Measurements from ENCODE around the gene ZNF385B. TPM values are rescaled to one million over a fixed set of nuclear protein-coding genes. Genes with fewer than 3 reads are reported as not detected.

ZNF385B gene
- total and polyA plus RNA-seq, 10 of the 15 experiments (the other 5 are each of a cell fraction or from before 2014, with no cell fraction given) = not detected

GRCh38 chr2:179825494-179825893, 35.9 kb downstream of the ZNF385B start:
- H3K4me3 ChIP-seq = no peak overlapping the region
- RAD21 ChIA-PET (ENCODE audit: unreplicated experiment) = no interaction called here
- no TSS peak for BruUV-seq (replicated peaks)

More at GRCh38 chr2:179825494-179825893, 35.9 kb downstream of the ZNF385B start:
- no peak for DNase-seq (ENCODE audit: low read depth, low spot score)
- peak; percentile 63 for ATAC-seq
- H3K36me3 ChIP-seq (ENCODE audit: control insufficient read depth in 2 of 2, insufficient read depth in 2 of 2, low read length in 1 of 2) = no peaks in the 10 kb centered on the region
- H3K9me3 ChIP-seq (replicated peaks; ENCODE audit: control insufficient read depth, insufficient read depth, low read length) = no peaks in the 10 kb centered on the region
- H3K4me1 ChIP-seq (ENCODE audit: control insufficient read depth, insufficient read depth, low read length) = no peaks in the 10 kb centered on the region
- intact Hi-C loops (cut with micrococcal nuclease; ENCODE audit: unreplicated experiment) (no loop called here), in situ Hi-C loops (cut with MboI) (no loop called here)
- H2AFZ ChIP-seq (ENCODE audit: control insufficient read depth, low read depth, low read length) = no peak overlapping the region
- H3K4me2 ChIP-seq (ENCODE audit: control insufficient read depth, insufficient read depth) = no peak overlapping the region
- no peak overlapping the region for H3K9ac ChIP-seq (ENCODE audit: control insufficient read depth, insufficient read depth, low read length)
- no peak for FAIRE-seq
- SMC1A ChIA-PET (ENCODE audit: uncharacterized antibody, unreplicated experiment) = no interaction called here
- H4K20me1 ChIP-seq (ENCODE audit: control insufficient read depth, insufficient read depth) = no peaks in the 10 kb centered on the region
- H3K27ac ChIP-seq (ENCODE audit: control insufficient read depth, insufficient read depth) = no peak overlapping the region
- no peaks in the 10 kb centered on the region for H3K79me2 ChIP-seq (ENCODE audit: control insufficient read depth, insufficient read depth, low read length)
- H3K27me3 ChIP-seq (replicated peaks in 1 of 2; ENCODE audit: control insufficient read depth in 2 of 2, insufficient read depth in 2 of 2, low read length in 1 of 2) = no peaks in the 10 kb centered on the region; a peak in 1 of 4 replicates
- CTCF ChIA-PET = no interaction called here
- POLR2A ChIA-PET = no interaction called here
- TF ChIP-seq NFIC (IDR thresholded peaks at IDR 0.05; ENCODE audit: low read depth, low read length) (no peak), ZBED1 (IDR thresholded peaks at IDR 0.05; ENCODE audit: borderline replicate concordance) (no peak), RCOR1 (conservative IDR thresholded peaks at IDR 0.05; ENCODE audit: low read depth, low read length) (no peak), RAD51 (IDR thresholded peaks at IDR 0.05) (no peak), EP300 (IDR thresholded peaks at IDR 0.05; ENCODE audit: borderline replicate concordance in 1 of 2, control insufficient read depth in 1 of 2, low read depth in 2 of 2, low read length in 2 of 2) (no peak), BCL3 (IDR thresholded peaks at IDR 0.05; ENCODE audit: borderline replicate concordance, insufficient read depth, low read depth, low read length, poor library complexity, severe bottlenecking) (no peak), EZH2 (IDR thresholded peaks at IDR 0.05; ENCODE audit: borderline replicate concordance, control insufficient read depth, low read depth, low read length) (no peak), HDAC2 (IDR thresholded peaks at IDR 0.05) (no peak), RELA (IDR thresholded peaks at IDR 0.05; ENCODE audit: borderline replicate concordance, partially characterized antibody) (no peak)
- TF ChIP-seq, protein P1, sequence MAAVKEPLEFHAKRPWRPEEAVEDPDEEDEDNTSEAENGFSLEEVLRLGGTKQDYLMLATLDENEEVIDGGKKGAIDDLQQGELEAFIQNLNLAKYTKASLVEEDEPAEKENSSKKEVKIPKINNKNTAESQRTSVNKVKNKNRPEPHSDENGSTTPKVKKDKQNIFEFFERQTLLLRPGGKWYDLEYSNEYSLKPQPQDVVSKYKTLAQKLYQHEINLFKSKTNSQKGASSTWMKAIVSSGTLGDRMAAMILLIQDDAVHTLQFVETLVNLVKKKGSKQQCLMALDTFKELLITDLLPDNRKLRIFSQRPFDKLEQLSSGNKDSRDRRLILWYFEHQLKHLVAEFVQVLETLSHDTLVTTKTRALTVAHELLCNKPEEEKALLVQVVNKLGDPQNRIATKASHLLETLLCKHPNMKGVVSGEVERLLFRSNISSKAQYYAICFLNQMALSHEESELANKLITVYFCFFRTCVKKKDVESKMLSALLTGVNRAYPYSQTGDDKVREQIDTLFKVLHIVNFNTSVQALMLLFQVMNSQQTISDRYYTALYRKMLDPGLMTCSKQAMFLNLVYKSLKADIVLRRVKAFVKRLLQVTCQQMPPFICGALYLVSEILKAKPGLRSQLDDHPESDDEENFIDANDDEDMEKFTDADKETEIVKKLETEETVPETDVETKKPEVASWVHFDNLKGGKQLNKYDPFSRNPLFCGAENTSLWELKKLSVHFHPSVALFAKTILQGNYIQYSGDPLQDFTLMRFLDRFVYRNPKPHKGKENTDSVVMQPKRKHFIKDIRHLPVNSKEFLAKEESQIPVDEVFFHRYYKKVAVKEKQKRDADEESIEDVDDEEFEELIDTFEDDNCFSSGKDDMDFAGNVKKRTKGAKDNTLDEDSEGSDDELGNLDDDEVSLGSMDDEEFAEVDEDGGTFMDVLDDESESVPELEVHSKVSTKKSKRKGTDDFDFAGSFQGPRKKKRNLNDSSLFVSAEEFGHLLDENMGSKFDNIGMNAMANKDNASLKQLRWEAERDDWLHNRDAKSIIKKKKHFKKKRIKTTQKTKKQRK (IDR thresholded peaks at IDR 0.05; ENCODE audit: low read depth, low read length) = no peak
- 11% methylated on average over 3 of the region's 3 CpGs for WGBS (ENCODE audit: insufficient coverage, insufficient replicate concordance, low lambda C conversion rate, missing lambda C conversion rate)
